ENCODE data around the gene ADAMTS2. TPM values are rescaled to one million over a fixed set of nuclear protein-coding genes. Genes with fewer than 3 reads are reported as not detected.

The ADAMTS2 gene
- total and polyA plus RNA-seq, 2 of the 8 experiments (the other 6 are each of a cell fraction or from before 2014, with no cell fraction given) = 6.6 to 7.3 TPM

DNA sequence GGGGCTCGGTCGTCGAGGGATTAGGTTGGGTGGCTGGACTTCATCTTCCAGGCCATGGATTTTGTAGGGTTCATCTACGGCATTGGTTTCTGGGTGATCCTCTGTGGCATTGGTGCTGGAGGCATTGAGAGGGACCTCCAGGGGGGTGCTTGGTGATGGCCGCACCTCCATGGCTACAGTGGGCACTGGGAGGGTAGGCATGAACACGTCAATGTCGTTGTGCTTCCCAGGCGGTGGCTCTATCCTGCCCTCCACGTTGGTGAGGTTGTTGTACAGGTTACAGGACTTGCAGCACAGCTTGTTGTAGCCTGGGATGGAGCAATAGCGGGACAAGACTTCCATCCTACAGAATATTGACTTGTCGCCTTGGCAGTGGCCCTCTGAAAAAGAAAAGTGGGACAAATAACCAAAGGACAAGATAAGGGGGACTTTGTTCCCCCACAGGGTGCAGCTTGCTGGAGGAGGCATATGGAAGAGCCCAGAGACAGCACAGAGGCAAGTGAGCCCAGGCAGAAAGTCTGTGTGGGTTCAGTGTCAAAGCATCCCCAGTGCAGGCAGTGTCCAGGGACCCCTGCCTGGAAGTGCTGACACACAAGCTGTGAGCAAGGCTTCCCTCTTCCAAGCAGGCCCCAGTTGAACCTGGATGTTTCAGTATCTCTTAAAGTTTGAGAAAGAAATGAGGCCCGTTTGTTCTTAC lies 231.2 kb downstream of the ADAMTS2 start:
- Histone ChIP-seq H2BK5ac (ENCODE audit: low read depth, low read length) (no peak overlapping the region), H4K8ac (ENCODE audit: extremely low read depth, insufficient read depth, low read length) (no peak overlapping the region), H4K20me1 (replicated peaks in 1 of 2; ENCODE audit: control insufficient read depth in 1 of 2, insufficient read depth in 2 of 2, low read length in 2 of 2) (no peaks in the 10 kb centered on the region), H3K79me1 (ENCODE audit: low read depth, low read length) (no peaks in the 10 kb centered on the region), H3K4me3 (ENCODE audit: extremely low read depth in 1 of 4, insufficient read depth in 2 of 4, low read depth in 3 of 4, low read length in 4 of 4) (no peak overlapping the region), H2BK20ac (ENCODE audit: low read length) (no peak overlapping the region), H3K56ac (replicated peaks; ENCODE audit: insufficient read length, low read depth, low read length) (no peak overlapping the region), H3K23ac (ENCODE audit: insufficient read length) (no peak overlapping the region), H4K91ac (replicated peaks; ENCODE audit: insufficient read length, low read length) (no peak overlapping the region), H3K36me3 (ENCODE audit: control insufficient read depth in 2 of 4, insufficient read depth in 4 of 4, low read length in 3 of 4) (no peaks in the 10 kb centered on the region), H2AK5ac (ENCODE audit: low read depth, low read length) (no peak overlapping the region), H3K27ac (ENCODE audit: low read depth, low read length) (no peak overlapping the region), H2AFZ (ENCODE audit: low read length) (no peak overlapping the region), H2BK120ac (replicated peaks; ENCODE audit: low read depth, low read length) (no peak overlapping the region), H4K5ac (ENCODE audit: insufficient read length, low read depth, low read length) (no peak overlapping the region), H3K4me2 (ENCODE audit: insufficient read depth in 1 of 2, low read depth in 2 of 2, low read length in 2 of 2) (no peak overlapping the region), H2BK15ac (ENCODE audit: low read length) (no peak overlapping the region), H3K9me3 (ENCODE audit: insufficient read depth in 2 of 2, low read depth in 1 of 2, low read length in 1 of 2) (peaks cover 57 to 78% of the 10 kb centered on the region in 2 experiments), H3K9ac (replicated peaks in 1 of 4; ENCODE audit: extremely low read depth in 1 of 4, low read depth in 3 of 4, low read length in 3 of 4) (no peak overlapping the region), H3K23me2 (ENCODE audit: low read depth, low read length) (no peaks in the 10 kb centered on the region; the same call in 1 of the 2 replicates), H3K4me1 (replicated peaks in 1 of 4; ENCODE audit: control insufficient read depth in 3 of 4, insufficient read depth in 4 of 4, low read length in 3 of 4) (no peaks in the 10 kb centered on the region), H3K14ac (ENCODE audit: insufficient read length) (no peak overlapping the region), H2BK12ac (ENCODE audit: low read depth, low read length) (no peak overlapping the region), H3K79me2 (ENCODE audit: control insufficient read depth in 1 of 2, insufficient read depth in 2 of 2, low read length in 2 of 2) (no peaks in the 10 kb centered on the region), H3K4ac (replicated peaks; ENCODE audit: insufficient read length, low read depth, low read length) (no peak overlapping the region), H3K27me3 (replicated peaks in 1 of 4; ENCODE audit: control insufficient read depth in 3 of 4, extremely low read depth in 1 of 4, insufficient read depth in 3 of 4, low read length in 3 of 4) (no peaks in the 10 kb centered on the region), H3K18ac (ENCODE audit: extremely low read depth, low read length) (no peak overlapping the region)
- CTCF ChIA-PET (ENCODE audit: partially characterized antibody) = no interaction called here
- DNase-seq (ENCODE audit: low read depth in 1 of 2, low spot score in 2 of 2) (no peak), FAIRE-seq (no peak)
- POLR2A ChIA-PET (ENCODE audit: partially characterized antibody) = no interaction called here
- 89% methylated on average over 12 of the region's 12 CpGs; no CpG with 5 or more reads in 1 of the 2 experiments for WGBS, 2 experiments (ENCODE audit: extremely low coverage in 1 of 2, insufficient coverage in 1 of 2, insufficient read length in 1 of 2, insufficient replicate concordance in 2 of 2, low coverage in 1 of 2, low lambda C conversion rate in 2 of 2, missing lambda C conversion rate in 1 of 2)
- TF ChIP-seq POU5F1 (IDR thresholded peaks at IDR 0.05; ENCODE audit: low read depth, low read length) (no peak), RXRA (IDR thresholded peaks at IDR 0.05; ENCODE audit: insufficient read depth, low read depth, low read length) (no peak), POLR2A (IDR thresholded peaks at IDR 0.05; ENCODE audit: control extremely low read depth in 1 of 2, low read depth in 2 of 2, low read length in 2 of 2) (no peak), EP300 (IDR thresholded peaks at IDR 0.05; ENCODE audit: borderline replicate concordance in 1 of 2, low read depth in 2 of 2, low read length in 2 of 2) (no peak), TAF7 (optimal IDR thresholded peaks at IDR 0.05; ENCODE audit: borderline replicate concordance, low read depth, low read length) (no peak), RFX5 (IDR thresholded peaks at IDR 0.05; ENCODE audit: borderline replicate concordance, low read depth, low read length) (no peak), POLR2AphosphoS5 (IDR thresholded peaks at IDR 0.05; ENCODE audit: low read depth, low read length) (no peak), TBP (IDR thresholded peaks at IDR 0.05; ENCODE audit: low read depth, low read length) (no peak), SIRT6 (IDR thresholded peaks at IDR 0.05; ENCODE audit: low read length) (no peak), BACH1 (IDR thresholded peaks at IDR 0.05; ENCODE audit: low read length) (no peak), BRCA1 (IDR thresholded peaks at IDR 0.05; ENCODE audit: low read depth, low read length) (no peak)
